Measurements from ENCODE around the gene CAST.
A peak's percentile ranks its signal among the peaks of the same experiment; 100 is the strongest.

The CAST gene

GRCh38 chr5:96657068-96657467 is 5.1 kb upstream of the CAST start:
- TF ChIP-seq, protein P1, sequence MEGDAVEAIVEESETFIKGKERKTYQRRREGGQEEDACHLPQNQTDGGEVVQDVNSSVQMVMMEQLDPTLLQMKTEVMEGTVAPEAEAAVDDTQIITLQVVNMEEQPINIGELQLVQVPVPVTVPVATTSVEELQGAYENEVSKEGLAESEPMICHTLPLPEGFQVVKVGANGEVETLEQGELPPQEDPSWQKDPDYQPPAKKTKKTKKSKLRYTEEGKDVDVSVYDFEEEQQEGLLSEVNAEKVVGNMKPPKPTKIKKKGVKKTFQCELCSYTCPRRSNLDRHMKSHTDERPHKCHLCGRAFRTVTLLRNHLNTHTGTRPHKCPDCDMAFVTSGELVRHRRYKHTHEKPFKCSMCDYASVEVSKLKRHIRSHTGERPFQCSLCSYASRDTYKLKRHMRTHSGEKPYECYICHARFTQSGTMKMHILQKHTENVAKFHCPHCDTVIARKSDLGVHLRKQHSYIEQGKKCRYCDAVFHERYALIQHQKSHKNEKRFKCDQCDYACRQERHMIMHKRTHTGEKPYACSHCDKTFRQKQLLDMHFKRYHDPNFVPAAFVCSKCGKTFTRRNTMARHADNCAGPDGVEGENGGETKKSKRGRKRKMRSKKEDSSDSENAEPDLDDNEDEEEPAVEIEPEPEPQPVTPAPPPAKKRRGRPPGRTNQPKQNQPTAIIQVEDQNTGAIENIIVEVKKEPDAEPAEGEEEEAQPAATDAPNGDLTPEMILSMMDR (IDR thresholded peaks at IDR 0.05; ENCODE audit: low read depth, low read length): no peak
- DNase-seq (ENCODE audit: low read depth in 2 of 2): peak; percentile 78 to 95
- H3K4me3 ChIP-seq (replicated peaks in 1 of 2; ENCODE audit: low read depth in 2 of 2, low read length in 2 of 2): no peak overlapping the region

DNA sequence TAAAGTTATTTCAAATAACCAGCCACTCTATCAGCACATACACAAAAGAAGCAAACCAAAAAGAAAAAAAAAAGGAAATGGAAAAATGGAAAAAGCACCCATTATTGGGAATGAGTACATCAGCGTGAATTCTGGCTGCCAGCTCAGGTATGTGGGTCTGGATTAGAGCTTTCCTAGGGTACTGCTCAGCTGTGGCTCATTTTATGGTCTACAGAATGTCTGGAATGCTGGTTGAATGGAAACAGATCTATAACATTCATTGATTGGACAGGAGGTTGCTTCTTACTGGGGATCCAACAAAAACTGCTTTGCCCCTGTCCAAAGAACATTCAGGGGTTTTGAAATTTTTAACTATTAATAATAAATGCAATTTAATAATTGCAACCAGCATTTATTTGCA is 3.9 kb upstream of the CAST start:
- TF ChIP-seq, protein P1 (IDR thresholded peaks at IDR 0.05; ENCODE audit: low read depth, low read length): no peak
- DNase-seq (ENCODE audit: low read depth in 2 of 2): no peak
- H3K4me3 ChIP-seq (replicated peaks in 1 of 2; ENCODE audit: low read depth in 2 of 2, low read length in 2 of 2): no peak overlapping the region

GRCh38 chr5:96659170-96659569 is 3.0 kb upstream of the CAST start:
- TF ChIP-seq, protein P1 (IDR thresholded peaks at IDR 0.05; ENCODE audit: low read depth, low read length): no peak

GRCh38 chr5:96660971-96661854 is 963 bp upstream of the CAST start:
- TF ChIP-seq, protein P1 (IDR thresholded peaks at IDR 0.05; ENCODE audit: low read depth, low read length): no peak
- H3K4me3 ChIP-seq (replicated peaks in 1 of 2; ENCODE audit: low read depth in 2 of 2, low read length in 2 of 2): peak overlapping the region; percentile 90 to 95
- peak; percentile 56 to 63 for DNase-seq (ENCODE audit: low read depth in 2 of 2)

More at GRCh38 chr5:96659170-96659569, 3.0 kb upstream of the CAST start:
- no peak for DNase-seq (ENCODE audit: low read depth in 2 of 2)
- H3K4me3 ChIP-seq (replicated peaks in 1 of 2; ENCODE audit: low read depth in 2 of 2, low read length in 2 of 2): no peak overlapping the region

GRCh38 chr5:96662725-96663518 is 746 bp downstream of the CAST start:
- peak; percentile 92 to 95 for DNase-seq (ENCODE audit: low read depth in 2 of 2)
- TF ChIP-seq, protein P1 (IDR thresholded peaks at IDR 0.05; ENCODE audit: low read depth, low read length): no peak
- peak overlapping the region; percentile 90 to 95 for H3K4me3 ChIP-seq (replicated peaks in 1 of 2; ENCODE audit: low read depth in 2 of 2, low read length in 2 of 2)

DNA sequence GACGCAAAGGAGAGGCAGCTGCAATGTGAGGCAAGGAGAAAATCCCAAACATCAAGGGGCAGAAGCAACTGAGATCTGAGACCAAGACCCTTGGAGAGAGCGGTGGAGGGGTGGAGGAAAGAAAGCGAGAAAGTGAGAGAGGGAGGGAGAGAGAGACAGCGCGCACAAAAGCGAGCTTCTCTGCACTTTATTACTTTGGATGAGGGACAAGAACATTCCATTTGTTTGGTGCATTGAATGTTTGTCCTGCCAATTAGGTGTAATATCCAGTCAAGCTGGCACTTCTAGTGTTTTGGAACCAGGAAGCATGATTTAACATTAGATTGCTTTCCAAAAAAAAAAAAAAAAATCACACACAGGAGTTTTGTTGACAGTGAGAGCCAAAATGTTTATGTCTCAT is 1.4 kb downstream of the CAST start:
- DNase-seq (ENCODE audit: low read depth in 2 of 2): no peak
- TF ChIP-seq, protein P1 (IDR thresholded peaks at IDR 0.05; ENCODE audit: low read depth, low read length): no peak
- peak overlapping the region; percentile 90 to 95 for H3K4me3 ChIP-seq (replicated peaks in 1 of 2; ENCODE audit: low read depth in 2 of 2, low read length in 2 of 2)
